Stimulated activated CD4-positive, alpha-beta T cell treated with anti-CD3 and anti-CD28 coated beads, Interleukin-1b, Interleukin-23, amount 100 ng/mL, for 4 hours (primary cell): ENCODE results near the gene INHA.

Experiments
- DNase-seq, 2 donors: peaks; one replicate each; pipeline ENCODE4 v3.0.0-alpha.2; 2020; ENCODE audit warnings: low read depth in 2 of 2

Gene INHA, protein sequence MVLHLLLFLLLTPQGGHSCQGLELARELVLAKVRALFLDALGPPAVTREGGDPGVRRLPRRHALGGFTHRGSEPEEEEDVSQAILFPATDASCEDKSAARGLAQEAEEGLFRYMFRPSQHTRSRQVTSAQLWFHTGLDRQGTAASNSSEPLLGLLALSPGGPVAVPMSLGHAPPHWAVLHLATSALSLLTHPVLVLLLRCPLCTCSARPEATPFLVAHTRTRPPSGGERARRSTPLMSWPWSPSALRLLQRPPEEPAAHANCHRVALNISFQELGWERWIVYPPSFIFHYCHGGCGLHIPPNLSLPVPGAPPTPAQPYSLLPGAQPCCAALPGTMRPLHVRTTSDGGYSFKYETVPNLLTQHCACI

DNA sequence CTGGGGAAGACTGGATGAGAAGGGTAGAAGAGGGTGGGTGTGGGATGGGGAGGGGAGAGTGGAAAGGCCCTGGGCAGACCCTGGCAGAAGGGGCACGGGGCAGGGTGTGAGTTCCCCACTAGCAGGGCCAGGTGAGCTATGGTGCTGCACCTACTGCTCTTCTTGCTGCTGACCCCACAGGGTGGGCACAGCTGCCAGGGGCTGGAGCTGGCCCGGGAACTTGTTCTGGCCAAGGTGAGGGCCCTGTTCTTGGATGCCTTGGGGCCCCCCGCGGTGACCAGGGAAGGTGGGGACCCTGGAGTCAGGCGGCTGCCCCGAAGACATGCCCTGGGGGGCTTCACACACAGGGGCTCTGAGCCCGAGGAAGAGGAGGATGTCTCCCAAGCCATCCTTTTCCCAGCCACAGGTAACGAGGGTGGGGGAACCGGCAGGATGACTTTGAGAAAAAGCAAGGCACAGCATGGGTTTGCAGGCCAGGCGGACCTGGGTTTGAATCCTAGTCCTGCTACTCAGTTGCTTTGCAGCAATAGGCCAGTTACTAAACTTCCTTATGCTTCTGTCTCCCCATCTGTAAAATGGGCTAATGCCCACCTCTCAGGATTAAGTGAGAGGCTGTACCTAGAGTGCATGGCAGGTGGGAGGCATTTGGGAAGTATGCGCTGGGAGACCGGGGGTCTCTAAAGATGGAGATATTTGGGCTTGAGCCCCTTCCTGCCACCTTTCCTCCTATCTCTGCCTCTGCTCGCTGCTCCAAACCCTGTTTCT is at the start of gene INHA:
Gene INHA (plus strand): TSS at position 74 of the 765 bp plus-strand sequence. CDS start 65 bp downstream, at position 139.
- DNase-seq, result no peak

DNA sequence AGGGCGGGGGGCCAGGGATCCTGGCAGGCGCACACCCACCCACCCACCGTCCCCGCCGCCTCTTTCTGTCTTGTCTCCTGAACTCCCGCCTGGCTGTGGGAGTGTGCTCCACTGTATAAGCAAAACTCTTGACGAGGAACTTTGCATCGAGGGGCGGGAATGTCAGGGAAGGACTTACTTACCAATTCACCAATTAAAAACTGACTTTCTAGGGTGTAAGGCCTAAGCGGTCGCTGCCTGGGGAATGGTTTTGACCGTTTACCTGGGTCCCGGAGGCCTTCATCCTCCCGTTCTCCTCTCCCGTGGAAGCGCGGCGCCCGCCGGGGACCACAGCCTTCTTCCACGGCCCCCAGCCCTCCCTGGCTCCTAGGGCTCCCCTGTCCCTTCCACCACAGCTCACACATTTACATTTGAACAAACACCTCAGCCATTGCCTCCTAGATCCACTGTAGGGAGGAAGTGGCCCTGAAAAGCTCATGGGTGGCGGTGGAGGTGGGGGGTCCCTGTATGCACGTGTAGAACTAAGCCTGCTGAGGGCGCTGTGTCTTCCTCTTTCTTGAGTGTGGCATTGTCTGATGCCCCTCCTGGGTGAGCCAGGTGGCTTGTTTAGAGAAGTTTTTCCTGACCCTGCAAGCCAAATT is 49.0 kb upstream of the INHA start:
- no peak for DNase-seq

- no peak for DNase-seq
Observed at GRCh38 chr2:219524817-219525216, 47.3 kb upstream of the INHA start.

DNA sequence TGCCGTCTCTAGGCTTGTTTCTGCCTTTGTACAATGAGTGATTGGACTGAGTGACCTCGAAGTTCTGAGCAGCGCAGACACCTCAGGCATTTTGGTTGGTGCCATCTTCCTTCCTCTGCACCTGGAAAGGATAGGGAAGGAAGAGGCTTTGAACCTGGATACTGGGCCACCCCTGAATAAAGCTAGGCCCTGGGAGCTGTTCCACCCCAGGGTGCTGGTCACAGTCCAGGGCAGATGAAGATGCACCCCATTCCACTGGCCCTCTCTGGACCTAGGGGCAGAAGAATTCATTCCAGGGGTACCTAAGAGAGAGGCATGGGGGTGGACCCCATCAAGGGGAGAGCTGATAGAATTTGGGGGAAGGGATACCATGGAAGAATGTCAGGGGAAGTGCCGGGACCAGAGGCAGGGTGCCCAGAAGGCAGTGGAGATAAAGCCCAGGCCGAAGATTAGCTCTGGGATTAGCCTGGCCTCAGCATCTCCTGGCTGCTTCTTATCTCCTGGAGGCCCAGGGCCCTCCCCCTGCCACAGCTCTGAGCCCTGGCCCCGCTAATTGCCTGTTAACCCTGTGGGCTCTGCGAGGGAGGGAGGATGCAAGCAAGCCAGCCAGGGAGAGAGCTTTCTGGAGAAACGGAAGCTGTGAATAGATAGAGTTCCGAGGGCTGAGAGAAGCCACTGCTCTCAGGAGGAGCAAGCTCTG is 46.4 kb upstream of the INHA start:
- no peak for DNase-seq

DNA sequence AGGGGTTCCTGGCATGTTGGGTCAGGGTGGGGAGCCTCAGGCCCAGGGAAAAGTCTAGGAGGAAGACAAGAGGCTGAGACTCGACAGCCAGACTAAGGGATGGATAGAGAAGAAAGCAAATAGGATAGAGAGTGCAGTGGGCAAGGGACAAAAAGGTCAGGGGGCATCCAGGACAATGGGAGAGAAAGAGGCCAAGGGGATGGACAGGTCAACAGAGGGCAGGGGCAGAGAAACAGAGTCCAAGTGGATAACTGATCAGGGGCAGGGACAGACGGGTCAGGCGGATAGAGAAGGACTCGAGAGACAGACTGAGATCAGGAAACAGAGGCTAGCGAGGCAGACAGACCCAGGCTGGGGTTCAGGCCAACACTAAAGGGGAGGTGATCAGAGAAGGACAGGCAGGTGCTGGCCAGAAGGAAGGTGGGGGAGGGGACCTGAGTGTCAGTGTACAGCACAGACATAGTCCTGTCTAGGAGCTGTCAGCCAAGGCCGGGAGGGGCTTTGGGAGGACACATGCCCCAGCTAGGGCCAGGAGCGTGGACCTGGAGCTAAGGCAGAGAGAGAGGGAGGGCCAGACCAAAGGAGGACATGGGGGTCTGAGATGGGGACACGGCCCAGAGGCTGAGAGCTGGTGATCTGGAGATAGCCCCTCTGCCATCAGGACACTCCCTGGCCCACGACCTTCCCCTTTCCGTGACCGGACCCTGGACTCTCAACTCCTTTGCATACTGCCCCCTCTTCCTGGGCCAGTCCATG is 45.6 kb upstream of the INHA start:
- no peak for DNase-seq

GRCh38 chr2:219527076-219527394 is 45.1 kb upstream of the INHA start:
- no peak for DNase-seq

DNA sequence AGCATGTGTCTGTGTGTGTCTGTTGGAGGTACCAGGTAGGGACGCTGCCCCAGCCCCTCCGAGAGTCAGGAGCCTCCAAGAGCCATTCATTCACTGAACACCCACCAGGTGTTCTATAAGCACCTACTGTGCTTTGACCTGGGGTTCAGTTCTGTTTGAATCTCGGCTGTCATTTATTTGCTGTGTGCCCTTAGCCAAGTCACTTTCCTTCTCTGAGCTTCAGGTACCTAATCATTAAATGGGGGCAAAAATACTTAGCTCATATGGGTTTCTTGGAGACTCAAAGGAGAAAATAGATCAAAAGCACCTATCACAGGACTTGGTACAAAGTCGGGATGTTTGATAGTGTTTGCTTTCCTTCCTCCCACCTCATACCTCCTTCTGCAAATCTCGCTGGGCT is 44.6 kb upstream of the INHA start:
- DNase-seq, result no peak

DNA sequence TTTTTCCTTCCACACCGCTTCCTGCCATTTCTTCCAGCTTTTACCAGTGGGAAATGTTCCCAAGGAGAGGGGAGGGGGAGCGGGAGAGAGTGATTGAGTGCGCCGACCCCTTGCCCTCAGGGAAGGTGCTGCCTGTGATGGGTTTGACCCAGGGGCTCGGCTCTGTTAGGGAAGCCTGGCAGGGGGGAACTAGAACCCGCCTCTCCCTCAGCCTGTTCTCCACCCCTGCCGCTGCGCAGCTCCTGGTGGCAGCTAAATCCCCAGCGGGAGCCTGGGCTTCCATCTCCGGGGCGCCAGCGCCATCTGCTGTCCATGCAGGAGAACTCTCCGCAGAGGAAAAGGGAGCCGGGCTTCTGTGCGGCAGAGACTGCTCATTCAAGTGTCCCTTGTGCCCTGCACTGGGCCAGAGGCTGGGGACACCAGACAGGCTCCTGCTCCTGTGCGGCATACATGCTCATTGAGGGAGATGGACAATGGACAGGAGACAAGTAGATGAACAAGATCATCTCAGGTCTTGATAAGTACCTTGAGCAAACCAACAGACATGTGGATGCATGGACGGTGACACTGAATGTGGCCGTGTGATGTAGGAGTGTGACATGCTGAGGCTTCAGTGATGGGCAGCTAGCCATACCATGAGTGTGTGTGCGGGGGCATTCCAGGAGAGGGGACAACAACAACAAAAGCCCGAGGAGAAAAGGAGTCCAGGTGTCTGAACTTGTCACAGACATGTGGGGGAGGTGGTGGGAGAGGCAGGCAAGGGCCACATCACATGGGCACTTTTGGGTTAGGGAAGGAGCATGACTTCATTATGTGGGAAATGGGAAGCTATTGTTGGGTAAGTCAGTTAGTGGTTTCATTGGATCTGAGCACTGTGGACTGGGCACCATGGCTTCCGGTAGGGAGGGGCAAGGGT is 41.8 kb upstream of the INHA start:
- DNase-seq, result peak; percentile 84 to 85

- DNase-seq, result no peak
Observed at GRCh38 chr2:219531639-219532377, 40.3 kb upstream of the INHA start.

- no peak for DNase-seq
Observed at GRCh38 chr2:219532378-219532649, 39.8 kb upstream of the INHA start.

- DNase-seq, result no peak
Observed at GRCh38 chr2:219533930-219534661, 38.0 kb upstream of the INHA start.

- no peak for DNase-seq
Observed at GRCh38 chr2:219536425-219536824, 35.7 kb upstream of the INHA start.

- DNase-seq, result no peak
Observed at GRCh38 chr2:219536967-219537366, 35.1 kb upstream of the INHA start.

DNA sequence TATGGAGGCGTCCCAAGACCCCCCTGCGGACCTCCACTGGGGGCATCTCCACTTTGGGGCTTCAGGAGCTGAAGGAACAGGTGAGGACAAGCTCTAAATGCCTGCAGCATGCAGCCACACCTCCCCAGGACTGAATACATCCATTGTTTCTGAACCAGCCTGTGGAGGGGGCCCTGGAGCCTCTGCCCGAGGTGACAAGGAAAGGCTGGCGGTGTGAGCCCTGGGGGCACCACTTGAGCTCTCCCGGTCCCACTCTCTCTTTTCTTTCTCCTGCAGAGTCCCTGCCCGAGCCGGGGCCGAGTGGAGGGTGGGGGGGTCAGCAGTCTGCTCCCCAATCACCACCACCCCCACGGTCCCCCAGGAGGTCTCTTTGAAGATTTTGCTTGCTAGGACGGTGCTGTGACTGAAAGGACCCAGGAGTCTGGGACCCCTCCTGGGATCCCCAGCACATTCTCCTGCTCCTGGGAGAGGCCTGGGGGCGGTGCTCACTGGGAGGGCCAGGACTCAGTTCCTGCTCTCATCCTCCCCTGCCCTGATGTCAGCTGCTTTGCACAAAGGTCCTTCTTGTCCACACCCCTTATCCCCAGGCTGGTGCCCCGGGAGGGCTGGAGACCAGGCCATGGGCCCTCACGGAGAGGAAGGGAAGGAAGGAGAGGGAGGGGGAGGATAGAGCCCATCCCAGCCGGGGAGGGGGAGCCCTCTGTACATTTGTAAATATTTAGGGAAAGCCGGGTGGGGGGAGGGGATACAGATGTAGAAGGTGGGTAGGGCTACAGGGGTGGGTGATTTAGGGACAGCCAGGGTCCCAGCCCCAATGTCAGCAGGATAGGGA is 34.2 kb upstream of the INHA start:
- DNase-seq, result no peak

DNA sequence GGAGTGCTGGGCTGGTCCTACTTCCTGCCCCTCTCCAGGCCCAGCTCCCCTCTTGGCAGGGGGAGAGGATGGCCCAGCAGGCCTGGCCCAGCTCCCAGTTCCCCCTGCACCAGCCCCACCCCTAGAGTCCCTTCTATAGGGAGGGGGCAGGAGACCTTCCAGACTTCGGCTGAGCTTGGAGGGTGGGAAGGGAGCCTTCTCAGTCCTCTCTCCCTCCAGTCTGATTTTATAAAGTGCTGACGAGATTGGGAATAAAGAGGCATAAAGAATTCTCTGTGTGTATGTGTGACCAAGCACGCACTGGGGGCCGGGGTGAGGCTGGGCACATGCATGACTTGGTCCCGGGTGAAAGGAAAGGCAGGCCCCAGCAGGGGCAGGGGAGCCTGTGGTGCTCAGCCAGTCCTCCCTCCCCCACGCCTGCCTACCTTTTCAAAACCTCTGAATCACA is 33.6 kb upstream of the INHA start:
- no peak for DNase-seq

GRCh38 chr2:219538956-219539788 is 32.9 kb upstream of the INHA start:
- DNase-seq, result no peak

GRCh38 chr2:219539926-219540678 is 32.0 kb upstream of the INHA start:
- no peak for DNase-seq
